Ureter (tissue), 1 donor: ENCODE results near the gene VWA8. TPM values are rescaled to one million over a fixed set of nuclear protein-coding genes. Genes with fewer than 3 reads are reported as not detected.
"Not testable (repeated sequence)": the region's sequence is repeated elsewhere in the genome, so short reads cannot be mapped to it uniquely, and the experiment has no call there.

Experiments used
- DNase-seq: peaks from one replicate; pipeline ENCODE4 v3.0.0-alpha.2; 2020; ENCODE audit warnings: low spot score
- total RNA-seq: library from RNA; stranded (reverse); gene quantifications from one replicate; pipeline ENCODE4 v1.2.4, GENCODE V29; 2023
- donor health status: DM: yes; HTN: yes; CAD: no.

VWA8 gene
- total RNA-seq, 1 donor from 2014 or later = 40.4 TPM

DNA sequence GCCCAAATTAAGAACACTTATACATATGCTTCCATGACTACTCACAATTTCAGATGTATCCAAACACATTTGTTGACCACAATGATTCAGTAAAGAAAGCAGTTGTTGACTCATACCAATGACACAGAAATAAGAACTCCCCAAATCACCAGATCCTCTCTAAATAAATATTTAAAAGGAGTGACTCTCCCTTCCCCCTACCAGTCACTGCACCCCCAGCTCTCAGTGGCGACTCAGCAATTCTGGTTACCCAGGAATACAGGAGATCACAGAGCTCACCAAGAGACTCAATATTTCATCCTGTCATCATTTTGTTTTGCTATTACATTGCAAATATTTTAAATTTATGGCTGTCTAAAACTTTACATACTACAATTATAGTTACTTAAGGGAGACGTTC, 372.0 kb downstream of the VWA8 start:
- no peak for DNase-seq

DNA sequence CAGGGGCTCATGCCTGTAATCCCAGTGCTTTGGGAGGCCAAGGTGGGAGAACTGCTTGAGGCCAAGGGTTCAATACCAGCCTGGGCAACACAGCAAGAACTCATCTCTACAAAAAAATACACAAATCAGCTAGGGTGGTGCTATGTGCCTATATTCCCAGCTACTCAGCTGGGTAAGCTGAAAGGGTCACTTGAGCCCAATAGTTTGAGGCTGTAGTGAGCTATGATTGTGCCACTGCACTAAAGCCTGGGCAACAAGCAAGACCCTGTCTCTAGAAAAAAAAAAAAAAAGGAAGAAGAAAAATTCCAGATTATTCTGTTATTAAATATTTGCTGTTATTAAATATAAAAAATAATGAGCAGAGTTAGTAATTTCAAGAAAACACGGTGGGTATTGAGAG, 372.5 kb downstream of the VWA8 start:
- no peak for DNase-seq

DNA sequence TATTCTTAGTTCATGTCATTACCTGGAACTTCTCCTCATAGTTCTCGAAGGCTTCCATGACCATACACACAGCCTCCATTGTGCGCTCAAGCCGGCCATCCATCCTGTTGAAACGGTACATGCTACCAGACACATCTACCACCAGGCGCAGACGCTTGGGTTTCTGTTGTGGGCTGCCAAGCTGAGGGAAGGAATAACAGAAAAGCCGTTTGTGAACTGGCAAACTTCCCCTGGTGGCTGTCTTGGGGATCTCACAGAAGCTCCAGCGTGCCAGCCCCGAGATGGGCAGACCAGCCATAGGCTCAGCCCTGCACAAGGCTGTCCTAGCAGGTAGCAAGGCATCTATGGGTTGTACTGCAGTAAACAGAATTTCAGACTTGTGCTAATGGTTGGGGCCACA, 373.4 kb downstream of the VWA8 start:
- no peak for DNase-seq

DNA sequence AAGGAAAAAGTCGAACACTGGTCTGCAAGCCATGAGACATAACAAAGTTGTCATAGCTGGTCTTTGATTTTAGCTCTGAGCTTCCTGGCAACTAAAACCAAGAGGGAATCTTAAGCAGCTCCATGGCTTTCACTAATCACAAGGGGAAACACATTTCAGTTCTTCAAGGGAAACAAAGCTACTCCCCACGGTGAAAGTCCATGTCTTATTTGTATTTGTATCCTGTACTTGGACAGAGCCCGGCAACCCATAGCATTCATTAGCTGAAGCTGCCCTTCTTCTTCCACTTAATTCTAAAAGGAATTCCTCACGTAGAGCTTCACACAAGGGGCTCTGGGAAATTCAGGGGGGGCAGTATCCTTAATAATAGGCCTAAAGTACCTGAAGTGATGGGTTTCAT, 374.7 kb downstream of the VWA8 start:
- DNase-seq = no peak

DNA sequence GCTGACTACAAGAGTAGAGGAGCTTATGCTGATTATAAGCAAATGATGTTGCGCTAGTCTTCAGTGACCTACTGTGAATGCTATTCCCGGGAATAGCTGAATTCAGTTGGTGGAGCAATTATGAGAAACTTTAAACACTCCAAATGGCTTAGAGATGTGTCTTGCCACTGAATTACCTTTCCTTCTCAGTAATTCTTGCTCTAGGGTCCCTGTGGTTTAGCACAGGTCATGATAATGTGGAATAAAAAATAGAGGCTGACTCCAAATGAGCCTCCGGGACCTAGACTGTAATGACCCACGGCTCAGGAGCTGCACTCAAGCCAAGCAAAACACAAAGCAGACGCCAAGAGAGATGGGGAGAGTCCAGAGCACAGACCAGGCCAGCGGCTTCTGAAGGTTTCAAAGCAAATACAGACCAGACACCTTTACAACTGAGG, 378.9 kb downstream of the VWA8 start:
- DNase-seq = no peak

DNA sequence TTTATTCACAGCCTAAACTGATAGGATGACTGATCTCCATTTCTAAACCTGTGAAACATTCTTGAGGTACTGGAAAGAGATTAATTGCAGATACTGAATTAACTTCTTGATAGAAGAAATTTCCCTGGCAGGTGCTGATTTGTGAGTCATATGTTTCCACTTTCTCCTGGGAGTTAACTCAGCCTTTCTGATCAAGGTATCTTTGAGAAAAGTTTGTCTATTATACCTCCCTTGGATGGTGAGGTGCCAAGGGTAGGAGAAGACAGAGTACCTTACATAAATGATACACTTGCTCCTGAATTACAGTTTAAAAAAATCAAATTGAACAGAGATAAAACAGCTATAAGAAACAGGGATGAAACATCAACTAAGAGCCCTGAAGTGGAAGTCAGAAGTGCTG, 380.6 kb downstream of the VWA8 start:
- DNase-seq = no peak

DNA sequence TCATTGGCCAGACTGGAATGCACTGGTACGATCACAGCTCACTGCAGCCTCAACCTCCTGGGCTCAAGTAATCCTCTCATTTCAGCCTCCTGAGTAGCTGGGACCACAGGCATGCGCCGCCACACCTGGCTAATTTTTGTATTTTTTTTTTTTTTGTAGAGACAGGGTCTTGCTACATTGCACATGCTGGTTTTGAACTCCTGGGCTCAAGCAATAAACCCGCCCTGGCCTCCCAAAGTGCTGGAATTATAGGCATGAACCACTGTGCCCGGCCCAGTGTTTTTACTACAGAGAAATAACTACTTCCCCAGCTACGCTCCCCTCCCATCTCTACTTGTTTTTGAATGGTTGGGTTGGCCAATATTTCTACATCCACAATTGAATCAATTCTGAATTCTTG, 381.0 kb downstream of the VWA8 start:
- DNase-seq = no peak

DNA sequence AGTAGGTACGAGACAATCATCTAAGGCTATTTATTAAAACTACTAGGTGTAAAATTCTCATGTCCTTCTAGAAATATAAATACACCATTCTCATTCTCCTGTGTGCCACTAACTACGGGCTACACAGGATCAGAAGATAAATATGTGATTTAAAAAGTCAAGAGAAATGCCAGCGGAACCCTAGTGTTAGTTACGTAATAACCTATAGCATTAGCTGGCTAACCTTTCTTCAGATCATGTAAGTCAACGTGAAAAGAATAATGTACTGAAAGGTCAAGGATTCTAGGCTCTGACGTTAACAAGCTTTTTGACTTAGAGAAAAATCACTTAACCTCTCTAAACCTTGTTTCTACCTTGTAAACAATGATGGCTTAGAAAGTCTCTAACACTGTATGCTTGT, 381.7 kb downstream of the VWA8 start:
- DNase-seq = no peak

DNA sequence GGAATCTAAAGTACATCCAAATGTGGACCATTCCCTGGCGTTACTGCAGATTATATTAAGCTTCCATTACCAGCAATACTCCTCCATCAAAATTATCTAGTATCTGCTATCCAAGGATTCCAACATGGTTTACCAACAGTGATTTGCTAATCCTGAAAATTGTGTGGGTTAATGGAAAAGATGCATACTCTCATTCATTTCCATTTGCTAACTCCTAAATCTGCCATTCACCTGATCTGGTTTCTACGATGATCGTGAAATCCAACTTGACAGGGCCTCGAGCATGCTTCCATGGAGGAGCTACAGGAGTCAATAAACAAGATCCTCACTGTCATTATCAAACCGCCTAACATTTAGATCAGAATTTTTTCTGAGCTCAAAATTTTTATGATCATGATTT, 382.5 kb downstream of the VWA8 start:
- no peak for DNase-seq

DNA sequence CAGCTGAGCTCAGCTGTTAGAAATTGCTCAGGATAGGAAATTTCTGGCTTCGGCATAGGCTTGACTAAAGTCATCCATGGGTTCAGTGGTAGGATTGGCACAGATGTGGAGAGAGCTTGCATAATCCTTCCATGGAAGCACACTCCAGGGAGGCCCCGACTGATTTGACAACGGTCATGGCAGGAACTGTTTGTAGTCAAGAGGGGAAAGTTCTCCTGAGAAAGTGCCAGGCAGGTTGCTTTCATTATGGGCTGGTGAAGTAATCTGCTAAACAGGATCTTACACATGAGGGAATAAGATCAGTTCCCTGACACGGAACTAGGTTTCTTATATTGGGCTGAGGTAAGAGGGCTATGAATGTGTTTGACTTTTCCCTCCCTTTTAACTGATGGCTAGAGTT, 383.5 kb downstream of the VWA8 start:
- DNase-seq = no peak

DNA sequence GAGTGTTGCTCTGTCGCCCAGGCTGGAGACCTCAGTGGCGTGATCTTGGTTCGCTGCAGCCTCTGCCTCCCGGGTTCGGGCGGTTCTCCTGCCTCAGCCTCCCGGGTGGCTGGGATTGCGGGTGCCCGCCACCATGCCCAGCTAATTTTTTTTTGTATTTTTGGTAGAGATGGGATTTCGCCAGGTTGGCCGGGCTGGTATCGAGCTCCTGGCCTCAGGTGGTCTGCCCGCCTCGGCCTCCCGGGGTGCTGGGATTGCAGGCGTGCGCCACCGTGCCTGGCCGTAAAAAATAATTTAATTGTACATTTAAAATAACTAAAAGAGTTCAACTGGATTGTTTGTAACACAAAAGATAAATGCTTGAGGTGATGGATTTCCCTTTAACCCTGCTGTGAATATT, 387.3 kb downstream of the VWA8 start:
- DNase-seq = not testable (repeated sequence)

DNA sequence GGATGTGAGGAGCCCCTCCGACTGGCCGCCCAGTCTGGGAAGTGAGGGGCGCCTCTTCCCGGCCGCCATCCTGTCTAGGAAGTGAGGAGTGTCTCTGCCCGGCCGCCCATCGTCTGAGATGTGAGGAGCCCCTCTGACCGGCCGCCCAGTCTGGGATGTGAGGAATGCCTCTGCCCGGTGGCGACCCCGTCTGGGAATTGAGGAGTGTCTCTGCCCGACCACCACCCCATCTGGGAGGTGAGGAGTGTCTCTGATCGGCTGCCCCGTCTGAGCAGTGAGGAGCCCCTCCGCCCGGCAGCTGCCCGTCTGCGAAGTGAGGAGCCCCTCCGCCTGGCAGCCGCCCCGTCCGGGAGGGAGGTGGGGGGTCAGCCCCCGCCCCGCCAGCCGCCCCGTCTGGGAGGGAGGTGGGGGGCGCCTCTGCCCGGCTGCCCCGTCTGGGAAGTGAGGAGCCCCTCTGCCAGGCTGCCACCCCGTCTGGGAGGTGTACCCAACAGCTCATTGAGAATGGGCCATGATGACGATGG, 389.0 kb downstream of the VWA8 start:
- not testable (repeated sequence) for DNase-seq

DNA sequence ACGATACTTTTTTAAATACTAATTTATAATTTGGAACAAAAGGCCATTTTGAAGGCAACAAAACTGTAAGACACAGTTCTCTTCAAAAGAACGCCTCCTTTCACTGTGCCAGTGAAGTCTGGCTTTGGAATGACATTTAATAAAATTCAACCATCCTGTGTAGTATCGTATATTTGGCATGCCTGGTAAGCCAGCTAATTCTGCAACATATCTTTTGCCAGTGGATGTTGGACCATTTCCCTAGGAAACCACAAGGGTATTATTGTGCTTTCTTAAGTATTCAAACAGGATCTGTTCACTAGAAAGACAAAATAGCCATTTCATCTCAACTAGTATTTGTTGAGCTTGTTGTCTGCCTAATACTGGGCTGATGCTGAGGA, 391.9 kb downstream of the VWA8 start:
- DNase-seq = no peak

DNA sequence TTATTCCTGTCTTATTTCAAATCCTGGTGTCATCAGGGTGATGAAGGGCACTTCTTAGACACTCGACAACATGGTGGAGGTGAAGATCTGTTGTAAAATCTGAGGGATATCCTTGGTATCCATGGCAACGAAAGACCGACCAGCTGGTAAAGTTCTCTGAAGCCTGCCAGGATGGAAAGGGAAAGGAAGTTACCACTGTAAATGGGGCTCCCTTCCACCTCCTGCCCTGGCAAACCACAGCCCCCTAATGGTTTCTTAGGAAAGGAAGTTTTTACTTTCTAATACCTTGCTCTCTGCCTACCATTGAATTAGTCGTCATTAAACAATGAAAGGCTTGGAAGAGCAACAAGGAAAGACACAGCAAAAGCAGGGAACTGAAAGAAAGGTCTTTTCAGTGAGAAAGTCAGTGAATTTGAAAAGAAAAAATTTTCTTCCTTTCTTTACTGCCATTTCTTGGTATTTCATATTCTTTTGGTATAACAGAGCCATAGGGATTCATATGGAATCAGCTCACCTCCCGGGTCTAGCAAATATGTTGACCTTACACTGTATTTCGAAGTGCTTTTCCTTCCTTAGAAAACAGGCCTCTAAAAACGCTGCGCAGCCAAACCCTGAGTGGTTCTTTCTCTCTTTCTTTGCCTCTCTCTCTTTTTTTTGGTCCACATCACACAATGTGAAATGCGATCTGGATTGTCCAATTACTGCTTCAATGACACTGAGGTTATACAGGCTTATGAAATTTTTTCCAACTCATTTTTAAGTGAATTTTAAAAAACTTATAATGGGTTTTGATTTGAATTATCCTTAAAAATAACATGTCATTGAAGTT, 392.6 kb downstream of the VWA8 start:
- DNase-seq = no peak

DNA sequence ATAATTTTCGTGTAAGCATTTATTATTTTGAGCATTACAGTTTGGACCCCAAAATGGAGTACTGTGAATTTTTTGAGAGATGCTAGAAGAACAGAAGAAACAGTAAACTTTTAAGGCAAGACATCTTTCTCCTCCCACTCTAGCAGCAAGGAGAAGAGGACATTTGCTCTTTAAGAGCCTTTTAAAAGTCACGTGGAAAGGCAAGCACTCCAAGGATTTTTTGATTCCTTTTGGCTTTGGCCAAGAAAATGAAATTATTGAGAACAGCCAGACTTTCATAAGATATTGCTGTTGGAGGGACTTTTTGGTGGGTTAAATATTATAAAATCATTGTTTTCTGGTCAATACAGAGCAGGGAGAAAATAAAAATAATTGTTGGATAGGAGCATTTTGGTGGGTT, 393.5 kb downstream of the VWA8 start:
- no peak for DNase-seq

DNA sequence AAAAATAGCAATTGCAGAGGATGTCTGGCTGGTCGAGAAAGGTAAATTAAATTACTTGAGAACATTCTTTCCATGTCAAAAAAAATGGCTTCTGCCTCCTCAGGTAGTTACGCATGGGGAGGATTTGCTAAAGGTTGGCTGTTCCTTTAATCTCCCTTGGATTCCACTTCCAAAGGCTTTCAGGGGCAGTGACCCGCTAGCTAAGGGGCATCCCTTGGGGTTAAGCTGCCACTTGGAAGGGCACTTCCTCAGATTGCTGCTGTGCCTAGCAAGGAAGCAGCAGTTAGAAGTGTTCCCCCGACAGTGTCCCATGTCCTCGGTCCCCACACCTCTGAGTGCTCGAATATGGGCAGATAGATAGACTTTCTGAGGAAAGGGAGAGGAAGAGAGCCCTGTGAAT, 395.1 kb downstream of the VWA8 start:
- DNase-seq = no peak

DNA sequence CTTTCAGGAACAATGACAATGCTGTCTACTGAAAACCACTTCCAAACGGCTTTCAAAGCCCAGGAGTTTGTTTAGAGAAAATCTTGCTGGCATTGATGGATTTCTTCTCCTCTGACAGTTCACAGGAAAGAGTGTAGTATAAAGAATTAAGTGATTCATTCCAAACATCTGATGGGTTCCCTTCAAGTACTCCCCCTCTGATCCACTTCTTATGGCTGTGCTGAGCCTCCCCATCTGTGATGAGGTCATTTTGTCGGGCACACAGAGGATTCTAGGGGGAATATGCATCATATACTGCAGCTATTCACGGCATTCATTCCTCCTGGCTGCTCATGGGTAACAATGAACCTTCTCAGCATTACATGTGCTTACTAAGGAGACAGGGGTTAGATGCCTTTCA, 395.7 kb downstream of the VWA8 start:
- DNase-seq = no peak

DNA sequence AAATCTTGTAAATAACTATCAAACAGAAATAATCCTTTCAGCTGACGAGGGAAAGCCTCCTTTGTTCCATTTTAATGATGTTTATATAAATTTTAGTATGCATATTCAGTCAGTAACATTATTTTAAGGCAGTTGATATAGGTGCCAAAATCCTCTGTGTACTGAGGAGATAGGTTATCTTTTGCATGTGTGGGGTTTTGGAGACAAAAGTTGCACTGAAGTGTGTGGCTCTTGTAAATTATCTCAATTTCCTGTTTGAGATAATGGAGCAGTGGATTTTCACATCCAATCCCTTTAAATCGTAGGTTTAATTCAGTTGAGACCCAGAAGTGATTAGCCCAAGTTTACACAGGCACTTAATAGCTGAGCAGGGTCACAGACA, 396.9 kb downstream of the VWA8 start:
- no peak for DNase-seq

DNA sequence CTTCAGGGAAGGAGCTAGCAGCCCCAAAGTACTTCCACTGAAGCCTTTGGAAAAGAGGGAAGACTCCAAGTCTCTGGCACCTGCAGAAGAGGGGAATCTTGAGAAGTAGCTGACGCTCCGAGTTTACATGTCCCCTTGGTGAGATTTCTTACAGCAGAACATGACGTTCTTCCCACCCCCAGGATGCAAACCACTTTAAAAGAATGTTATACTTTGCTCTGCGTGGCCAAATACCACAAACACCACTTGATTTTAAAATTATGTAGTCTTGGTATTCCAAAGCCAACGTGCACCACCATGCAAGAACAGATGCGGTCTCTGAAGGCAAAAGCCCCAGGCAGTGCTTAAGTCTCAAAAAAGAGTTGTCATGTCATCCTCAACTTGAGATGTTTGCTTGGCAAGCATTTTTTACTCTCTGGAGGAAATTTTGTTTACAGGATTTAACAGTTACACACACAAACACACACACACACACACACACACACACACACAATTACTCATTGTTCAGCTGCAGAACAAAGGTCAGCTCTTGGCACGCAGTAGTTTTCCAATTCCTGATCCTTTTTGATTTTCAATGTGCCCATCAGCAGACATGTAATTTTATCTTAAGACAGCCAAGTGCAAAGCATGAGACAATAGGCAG, 397.4 kb downstream of the VWA8 start:
- no peak for DNase-seq

DNA sequence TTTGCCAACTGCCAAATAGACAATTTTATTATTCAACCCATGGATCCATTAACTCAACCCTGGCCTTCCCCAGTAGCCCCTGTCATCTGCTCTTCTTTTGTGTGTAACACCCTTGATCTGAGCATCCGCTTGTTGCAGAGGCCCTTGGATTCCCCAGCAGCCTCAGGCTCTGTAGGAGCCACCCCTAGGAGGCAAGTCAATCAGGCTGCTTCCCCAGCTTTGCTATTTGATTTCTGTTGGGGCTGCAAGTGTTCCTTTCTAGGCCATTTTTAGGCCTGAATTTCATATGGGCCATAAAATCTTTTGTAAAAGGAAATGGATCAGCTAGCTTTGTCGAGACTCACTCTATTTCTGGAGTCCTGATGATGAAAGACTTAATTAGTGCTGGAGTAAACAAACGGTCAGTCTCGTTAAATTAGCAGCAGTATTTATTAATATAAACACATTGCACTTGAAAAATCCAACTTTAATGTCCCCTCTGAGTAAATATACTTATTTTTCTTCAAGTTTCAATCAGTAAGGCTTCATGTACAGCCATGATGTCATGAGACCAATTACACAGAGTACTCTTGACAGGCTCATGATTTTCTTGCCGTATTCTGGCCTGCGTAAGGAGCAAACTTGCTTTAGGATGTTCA, 398.2 kb downstream of the VWA8 start:
- no peak for DNase-seq

DNA sequence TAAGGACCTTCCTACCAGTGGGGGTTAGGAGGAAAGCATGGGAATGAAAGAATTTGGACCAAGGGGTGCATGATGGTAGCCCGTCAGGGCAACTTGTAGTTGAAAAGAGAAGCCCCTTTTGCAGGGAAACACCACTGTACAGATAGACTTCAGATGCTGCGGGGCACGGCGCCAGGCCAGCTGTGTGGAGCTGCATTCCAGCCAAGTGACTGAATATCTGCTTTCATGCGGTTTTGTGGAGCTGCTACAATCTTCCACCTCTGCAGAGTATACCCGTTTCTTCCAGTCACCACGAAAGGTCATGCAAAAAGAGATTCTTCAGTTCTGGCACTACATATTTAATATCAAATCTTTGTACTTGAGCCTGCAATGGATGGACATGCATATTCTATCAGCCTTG, 398.8 kb downstream of the VWA8 start:
- DNase-seq = peak; percentile 70

DNA sequence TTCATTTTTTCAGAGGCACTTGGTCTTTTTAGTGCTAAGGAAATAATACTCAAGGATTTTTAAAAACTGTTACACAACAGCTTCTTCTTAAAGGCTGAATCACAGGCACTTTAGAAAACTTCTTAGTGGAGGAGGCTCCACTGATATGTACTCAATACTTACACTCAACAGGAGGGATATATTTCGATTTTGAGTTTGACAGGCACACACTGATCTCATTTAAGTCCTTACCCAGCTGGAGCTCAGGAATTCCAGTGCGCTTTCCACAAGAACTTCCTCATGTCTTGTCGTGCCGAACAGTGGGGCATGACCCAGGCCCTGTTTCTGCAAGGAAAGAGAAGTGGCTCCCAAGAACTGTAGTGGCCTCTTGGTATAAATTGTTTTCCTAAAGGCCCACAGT, 399.7 kb downstream of the VWA8 start:
- no peak for DNase-seq
